Measurements from ENCODE around the gene CDH20.

The CDH20 gene

DNA sequence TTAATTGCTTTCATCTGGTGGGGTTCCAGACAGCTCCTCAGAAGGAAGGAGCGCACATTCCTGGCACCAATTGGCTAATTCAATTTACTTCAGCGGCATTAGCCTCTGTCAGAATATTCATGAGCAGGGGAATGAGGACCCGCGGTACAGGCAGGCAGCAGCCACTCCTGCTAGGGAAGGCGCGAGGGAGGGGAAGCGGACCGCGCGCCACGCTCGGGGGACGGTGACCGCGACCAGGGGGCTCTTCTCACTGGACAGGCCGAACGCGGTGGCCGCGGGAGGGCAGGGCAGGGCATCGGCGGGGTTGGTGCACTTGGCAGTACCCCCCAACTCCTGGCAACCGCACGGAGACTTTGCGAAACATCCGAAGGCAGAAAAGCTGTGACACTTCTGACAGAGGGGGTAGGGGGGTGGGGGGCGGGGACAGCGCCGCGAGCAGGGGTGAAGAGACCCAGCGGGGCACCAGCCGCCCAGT lies at the start of gene CDH20:
CDH20 (plus strand) TSS at position 160 of the 475 bp plus-strand sequence.
- DNase-seq: no peak

DNA sequence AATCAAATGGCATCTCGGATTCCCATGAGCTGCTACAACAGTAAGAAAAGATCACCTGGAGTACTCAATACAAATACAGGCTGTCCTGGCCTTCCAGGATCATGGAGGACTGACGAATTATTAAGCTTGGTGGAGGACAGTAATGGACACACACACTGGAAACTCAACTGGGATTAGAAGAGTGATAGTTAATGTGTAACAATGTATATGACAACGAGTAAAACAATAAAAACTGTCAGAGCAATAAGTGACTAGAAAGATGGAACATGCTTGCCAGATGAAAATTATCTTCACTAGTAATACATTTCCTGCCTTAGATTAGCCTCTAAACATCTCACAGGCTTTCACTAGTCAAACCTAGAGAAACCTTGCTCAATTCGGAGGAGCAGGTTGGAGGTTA lies 49.2 kb upstream of the CDH20 start:
- DNase-seq: no peak

DNA sequence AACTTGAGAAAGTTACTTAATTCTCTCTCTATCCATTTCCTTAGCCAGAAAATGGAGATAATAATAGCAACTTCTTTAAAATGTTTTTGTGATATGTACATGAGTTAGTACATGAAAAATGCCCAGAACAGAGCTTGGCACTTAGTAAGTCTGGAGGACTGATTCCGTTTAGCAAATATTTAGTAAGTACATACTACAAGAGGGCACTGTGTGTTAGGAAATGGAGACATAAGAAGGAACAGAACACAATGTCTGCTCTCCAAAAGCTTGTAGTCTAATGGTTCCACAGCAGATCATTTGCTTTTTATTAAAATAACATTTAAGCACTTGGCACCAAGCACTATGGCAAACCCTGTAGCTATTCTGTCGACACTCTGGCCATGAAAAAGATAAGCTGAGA lies 47.5 kb upstream of the CDH20 start:
- DNase-seq: no peak

DNA sequence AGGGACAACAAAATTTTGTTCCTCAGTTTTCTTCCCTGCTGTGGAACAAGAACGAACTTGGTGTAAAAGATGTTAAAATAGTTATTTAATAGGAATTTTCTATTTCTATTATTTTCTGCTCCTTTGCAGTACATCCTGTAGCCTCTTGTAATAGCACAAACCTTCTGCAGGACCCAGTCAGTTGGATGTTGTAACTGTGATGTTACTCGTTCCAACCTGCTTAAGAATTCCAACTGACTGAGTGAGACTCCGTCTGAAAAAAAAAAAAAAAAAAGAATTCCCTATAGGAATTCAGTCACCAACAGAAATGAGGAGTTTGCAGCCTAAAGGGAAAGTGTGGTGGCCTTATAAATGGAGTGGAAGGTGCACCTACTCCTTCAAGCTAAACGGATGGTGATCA lies 46.4 kb upstream of the CDH20 start:
- DNase-seq: no peak

DNA sequence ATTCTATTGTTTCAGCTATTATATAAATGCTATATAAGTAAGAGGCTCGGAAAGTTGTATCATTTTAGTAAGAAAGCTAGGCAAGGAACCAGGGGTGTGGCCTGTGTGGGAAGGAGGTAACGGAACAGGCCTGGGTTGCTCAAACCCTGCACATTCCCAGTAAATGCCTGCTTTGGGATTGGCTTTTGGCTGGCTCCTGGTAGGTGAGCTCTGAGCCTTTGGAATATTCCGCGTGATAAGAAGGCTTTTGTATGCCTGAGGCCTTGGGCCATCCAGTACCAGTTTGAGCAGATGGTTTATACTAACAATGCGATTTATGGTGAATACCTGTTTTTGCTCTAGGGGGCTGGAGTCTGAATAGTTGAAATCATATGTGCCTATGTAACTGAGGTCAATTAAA lies 42.6 kb upstream of the CDH20 start:
- no peak for DNase-seq

DNA sequence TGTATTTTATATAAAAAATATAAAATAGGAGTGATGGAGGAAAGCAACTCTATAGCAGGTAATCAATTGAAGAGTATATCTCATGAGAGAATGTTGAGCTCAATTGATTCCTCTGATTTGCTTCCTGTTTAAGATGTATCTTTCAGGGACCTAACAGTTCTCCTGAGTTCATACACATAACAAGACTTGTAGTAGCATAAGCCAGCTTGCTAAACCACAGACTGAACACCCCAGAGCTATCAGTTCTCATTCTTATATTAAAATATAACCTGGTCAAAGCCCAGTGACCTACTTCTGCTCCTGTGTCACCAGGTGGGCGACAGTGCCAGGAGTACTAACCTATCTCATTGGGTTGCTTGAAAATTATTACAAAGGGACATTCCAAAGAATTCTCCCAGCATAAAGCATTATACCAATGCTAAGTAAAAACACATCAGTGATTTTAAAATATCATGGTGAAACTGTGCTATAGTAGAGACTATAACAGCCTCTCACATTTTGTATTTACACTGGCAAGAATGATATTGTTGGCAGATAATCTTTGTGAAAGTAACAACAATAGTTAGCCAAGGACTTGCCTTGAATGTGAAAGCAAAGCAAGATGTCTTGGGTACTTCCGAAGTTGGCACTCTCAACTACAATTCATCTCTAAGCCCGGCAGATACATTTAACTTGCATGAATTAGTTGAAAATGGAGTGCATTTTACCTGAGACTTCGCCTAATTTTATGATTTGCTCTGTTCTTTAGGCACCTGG lies 40.8 kb upstream of the CDH20 start:
- DNase-seq: no peak

DNA sequence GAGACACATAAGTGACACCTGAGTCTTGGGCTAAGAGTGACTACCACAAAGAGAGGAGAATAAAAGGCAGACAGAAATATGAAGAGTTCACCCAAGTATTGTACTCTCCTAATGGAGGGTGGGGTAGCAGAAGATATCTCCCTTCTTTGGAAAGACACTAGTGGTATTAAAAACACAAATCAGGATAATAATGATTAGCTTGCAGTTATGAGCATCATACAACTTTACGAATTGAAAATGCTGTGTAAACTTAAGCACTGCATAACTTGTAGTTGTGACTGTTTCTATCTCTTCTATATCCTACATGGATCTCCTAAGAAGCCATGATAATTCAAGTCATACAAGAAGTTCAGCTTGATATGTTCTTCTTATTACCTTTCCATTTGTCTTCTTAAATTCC lies 38.1 kb upstream of the CDH20 start:
- DNase-seq: no peak

DNA sequence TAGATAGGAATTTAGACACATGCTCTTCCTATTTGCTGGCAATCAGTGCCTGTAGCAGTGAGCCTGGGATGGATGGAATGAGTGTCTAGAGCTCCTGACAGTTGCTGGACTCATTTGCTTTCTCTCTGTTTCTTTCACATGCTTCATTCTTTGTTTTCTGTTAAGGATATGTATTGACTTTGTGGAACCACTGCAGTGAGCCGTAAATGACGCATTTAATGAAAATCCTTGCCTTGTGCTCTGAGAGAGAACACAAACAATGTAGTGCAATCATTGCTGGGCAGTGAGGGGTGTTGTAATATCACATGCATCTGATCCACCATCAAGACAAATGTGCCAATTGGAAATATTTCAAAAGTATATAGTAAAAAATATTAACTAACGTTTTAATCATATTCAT lies 25.2 kb upstream of the CDH20 start:
- no peak for DNase-seq

DNA sequence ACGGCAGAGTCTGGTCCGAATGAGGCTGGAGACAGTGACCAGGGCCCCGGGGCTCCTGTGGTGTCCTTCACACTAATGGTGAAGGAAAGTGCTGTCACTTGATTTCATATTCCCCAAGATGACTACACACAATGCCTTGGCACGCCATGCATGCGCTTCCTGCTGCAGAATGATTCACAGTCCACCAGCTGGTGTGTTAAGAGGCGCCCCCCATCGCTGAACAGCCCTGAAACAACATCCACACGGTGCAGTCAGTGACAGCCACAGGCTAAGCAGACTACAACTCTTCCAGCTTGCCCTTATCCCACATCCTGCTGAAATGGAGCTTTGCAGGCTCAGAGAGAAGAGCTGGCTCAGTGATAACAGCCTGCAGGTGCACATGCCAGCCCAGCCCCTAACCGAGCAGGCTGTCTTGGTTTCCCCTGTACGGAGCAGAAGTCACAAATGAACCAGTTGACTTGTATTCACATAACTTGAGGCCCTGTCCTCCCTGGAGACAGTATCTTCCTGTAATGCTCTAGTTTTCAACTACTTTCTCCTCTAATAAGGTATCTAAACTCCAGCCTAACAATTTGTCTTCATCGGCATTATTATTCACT lies 24.3 kb upstream of the CDH20 start:
- no peak for DNase-seq

DNA sequence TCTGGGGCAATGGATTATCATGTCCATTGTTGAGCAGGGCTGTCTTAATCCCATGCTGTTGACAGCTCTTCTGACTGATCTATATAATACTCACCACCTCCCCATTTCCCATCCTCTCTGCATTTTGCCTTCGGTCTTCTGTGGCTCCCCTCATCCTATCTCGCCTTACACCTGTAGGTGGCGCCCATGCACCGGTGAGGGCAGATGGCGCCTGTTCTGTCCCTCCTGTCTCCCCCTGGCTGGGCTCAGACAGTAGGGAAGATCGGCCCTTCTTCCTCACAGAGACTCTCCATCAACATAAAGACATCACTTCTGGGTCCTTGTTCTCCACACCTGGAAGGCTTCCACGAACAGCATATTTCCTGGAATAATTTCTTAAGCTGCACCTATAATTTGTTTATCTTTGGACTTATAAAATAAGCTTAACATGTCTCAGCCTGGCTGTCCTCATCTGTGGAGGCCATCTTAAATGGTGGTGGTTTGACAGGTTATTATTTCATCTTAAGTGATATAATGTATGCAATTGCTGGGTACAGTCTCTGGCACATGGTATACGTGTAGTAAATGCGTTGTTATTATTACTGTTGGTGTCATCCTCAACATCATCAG lies 10.9 kb upstream of the CDH20 start:
- no peak for DNase-seq

DNA sequence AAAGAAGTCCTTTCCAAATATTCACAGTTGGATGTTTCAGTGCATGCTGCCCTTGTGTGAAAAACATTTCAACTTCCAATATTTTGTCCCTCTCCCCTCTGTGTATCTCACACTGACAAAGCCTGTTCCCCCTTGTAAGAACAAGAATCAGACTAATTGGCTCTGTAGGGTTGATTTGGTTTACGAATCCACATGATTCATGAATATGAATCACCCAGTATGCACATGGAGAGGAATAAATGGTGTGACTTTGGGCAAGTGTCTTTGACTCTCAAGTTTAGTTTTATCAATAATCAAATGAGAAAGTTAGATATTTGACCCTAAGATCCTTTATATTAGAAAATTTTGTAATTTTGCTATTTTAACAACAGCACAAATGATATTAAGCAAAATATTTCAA lies 9.3 kb upstream of the CDH20 start:
- DNase-seq: no peak

DNA sequence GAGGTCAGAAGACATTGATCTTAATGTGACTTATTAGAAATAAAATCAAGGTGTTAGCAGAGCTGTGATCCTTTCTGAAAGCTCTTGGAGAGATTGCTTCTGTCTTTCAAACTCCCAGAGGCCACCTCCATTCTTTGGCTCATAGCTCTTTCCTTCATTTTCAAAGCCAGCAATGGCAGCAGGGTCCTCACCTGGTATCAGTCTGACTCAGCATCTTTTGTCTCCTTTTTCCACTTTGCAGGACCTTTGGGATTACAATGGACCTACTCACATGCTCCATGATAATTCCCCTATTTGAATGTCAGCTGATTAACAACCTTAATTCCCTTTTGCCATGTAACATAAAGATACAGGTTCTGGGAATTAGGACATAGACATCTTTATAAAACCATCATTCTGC lies 6.8 kb upstream of the CDH20 start:
- no peak for DNase-seq

DNA sequence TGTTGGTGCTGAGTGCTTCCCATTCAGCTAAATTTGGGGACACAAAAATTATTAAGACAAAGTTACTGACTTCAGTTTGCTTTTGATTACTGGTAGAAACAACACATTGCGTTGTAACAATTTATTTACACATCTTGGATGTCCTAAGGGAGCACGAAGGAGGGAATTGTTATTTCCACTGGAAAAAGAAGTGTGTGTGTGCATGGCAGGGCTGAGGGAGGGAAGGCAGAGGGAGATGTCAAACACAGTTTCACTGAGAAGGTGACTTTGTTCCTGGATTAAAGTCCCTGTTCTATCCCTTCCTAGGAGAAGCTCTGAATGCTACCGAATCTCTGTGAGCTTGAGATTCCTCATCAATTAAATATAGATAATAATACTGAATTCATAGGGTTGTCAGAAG lies 3.8 kb upstream of the CDH20 start:
- no peak for DNase-seq

DNA sequence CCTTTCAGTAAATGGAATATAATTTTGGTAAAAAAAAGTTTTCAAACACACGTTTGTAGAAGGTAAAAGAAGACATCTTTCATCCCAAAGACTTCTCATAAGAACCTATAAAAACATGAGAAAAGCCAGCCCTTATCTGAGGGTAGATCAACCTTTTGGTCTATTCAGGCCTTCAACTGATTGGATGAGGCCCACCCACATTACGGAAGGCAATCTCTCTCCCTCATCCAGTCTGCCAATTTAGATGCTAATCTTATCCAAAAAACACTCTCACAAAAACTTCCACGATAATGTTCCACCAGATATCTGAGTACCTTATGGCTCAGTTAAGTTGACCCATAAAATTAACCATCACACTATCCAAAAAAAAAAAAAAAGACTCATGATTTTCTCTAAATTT lies 2.2 kb upstream of the CDH20 start:
- DNase-seq: no peak

DNA sequence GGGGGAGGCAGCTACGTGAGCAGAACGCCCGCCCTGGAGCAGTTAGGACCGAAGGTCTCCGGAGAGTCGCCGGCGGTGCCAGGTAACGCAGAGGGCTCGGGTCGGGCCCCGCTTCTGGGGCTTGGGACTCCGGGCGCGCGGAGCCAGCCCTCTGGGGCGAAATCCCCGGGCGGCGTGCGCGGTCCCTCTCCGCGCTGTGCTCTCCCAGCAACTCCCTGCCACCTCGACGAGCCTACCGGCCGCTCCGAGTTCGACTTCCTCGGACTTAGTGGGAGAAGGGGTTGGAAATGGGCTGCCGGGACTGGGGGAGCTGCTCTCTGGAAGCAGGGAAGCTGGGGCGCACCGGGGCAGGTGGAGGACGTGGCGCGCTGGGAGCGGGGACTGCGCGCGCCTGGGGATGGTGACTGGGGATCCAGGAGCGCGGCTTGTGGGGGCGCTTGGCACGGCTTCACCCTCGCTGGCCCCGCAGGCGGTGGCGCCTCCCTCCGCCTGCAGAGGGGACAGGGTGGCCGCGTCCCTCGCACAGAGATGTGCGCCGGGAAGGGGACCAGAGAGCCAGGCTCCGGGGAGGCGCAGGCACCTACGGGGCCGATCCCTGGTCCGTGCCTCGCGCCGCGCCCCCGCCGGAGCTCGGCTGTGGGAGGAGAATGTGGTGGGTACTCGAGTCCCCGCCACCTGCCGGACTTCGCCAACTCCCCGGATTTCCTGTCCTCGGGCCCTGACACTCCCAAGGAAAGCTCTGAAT lies 688 bp downstream of the CDH20 start:
- DNase-seq: no peak

DNA sequence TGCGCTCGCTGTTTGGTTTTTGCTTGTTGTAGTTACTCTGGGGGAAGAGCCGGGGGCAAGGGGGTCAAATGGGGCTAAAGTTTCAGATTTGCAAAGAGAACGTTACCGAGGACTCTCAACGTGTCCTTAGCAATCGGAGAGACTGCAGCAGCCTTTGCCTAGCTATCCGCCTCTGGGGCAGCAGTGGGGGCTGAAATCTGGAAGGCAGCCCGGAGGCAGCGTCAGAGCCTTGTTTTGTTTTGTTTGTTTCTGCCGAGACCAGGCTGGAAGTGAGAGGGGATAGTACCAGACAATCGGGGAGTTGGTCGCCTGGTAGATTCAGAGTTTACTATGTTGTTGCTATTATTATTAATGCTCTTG lies 1.2 kb downstream of the CDH20 start:
- DNase-seq: no peak

DNA sequence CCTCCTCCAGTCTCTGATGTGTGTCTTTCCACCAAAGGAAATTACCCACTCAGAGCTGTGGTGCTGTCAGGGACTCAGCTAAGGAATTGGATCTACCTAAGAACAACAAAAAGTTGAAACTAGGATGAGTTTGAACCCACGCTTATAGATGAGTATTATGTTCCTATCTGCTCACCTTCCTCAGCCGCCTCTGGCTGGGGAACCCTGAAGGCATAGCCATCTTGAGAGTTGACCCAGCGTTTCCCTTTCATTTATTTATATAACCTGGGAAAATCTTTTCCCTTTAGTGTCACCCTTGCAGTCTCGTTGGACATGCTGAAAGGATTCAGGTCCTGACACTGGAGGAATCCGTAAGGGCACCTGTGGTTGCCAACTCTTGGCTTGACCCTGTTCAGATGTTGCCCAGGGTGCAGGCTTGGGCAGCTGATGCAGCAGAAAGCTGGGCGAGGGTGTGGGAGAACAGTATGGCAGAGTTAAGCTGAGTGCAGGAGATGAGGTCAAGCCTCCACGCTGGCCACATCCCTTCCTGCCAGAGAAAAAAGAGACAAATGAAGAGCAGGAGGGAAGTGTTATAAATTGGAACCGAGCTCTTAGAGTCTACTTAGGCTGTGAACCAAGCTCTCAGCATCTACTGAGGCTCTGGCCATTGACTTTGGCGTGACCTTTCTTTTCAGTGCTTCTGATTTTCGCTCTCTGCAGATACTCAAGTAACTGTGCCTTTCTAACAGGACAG lies 1.9 kb downstream of the CDH20 start:
- no peak for DNase-seq

DNA sequence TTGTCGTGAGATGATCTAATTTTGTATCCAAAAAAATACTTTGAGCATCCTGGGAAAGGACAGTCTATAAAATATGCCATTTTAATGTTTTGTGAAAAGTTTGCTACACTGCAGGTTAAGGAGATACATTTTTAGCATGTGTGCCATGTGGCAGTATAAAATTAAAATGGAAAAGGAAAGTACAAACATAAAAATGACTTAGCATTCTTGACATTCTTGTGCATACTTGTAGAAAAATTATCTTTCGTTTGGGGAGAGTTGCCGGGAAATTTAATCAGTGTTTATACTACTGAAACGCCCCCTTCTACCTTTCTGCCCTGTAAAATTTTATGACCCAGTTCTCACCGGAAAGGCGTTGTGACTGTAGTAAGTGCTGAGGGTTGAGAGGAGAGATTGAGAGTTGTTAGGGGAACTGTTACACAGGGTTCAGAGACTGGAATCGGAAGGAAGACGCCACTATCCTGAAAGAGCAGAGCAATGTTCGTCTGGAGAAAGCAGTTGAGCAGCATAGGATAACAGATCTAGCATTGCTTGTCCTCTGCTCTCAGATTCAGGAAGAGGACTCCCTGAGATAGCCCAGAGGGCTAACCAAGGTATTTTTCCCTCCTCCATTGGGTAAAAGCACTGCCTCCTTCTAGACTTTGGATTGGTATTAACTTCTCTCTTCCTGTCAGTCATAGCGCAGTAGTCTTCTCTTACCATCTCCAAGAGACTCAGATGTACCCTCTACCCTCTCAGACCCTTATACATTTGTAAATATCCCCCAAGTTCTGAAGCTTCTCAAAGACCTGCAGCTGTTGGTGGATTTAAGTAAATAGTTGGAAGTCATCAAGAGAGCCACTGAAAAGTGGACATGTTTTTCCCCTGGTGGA lies 2.7 kb downstream of the CDH20 start:
- no peak for DNase-seq

DNA sequence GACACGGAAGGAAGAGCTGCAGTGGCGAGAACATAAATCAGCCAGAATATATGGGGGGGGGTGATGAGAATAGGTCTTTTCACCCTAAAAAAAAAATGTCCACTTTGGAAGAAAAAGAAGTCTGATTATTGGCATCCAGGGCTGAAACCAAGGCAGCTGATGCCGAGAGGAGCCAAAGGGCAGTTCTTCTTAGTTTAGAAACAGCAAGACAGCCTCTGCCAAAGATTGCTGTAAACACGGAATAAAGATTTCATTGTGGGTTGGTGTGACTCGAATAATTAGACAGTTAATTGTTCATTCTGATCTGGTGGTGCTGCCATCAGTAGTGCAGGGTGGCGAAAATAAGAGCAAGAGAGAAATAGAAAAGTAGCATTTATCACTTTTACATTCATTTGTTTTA lies 3.5 kb downstream of the CDH20 start:
- no peak for DNase-seq

DNA sequence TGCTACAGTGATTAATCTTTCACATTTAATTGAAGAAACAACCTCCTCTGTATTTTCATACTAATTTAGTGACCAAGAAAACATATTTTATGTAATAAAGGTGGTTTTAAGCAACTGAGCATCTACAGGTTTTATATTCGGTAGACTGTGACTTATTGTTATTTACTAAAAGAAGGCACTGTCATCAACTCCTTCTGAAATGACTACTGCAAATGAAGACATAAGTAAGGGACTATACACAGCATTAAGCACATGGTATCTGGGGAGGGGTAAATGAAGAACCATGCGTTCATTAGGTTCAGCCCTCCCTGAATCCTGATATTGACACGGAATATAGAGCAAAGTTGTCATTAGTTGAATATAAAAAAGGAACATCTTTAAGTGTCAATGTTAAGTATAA lies 4.3 kb downstream of the CDH20 start:
- DNase-seq: no peak

DNA sequence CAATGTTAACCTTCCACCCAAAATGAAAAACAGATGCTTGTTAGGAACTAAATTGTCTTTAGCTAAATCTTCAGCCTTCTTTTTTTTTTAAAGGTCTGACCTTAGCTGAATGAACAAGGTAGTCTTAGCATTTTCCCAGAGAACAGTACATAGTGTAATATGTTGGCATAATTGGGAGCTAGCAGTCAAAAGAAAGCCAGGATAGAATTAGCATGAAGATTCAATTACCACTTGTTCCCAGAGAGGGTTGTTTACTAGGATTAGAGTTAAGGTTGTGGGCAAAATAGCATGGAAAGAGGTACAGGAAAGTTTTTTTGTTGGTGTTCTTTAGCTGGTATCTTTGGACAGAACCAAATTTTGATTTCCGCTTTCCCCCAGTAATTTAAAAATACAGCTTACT lies 6.9 kb downstream of the CDH20 start:
- no peak for DNase-seq

DNA sequence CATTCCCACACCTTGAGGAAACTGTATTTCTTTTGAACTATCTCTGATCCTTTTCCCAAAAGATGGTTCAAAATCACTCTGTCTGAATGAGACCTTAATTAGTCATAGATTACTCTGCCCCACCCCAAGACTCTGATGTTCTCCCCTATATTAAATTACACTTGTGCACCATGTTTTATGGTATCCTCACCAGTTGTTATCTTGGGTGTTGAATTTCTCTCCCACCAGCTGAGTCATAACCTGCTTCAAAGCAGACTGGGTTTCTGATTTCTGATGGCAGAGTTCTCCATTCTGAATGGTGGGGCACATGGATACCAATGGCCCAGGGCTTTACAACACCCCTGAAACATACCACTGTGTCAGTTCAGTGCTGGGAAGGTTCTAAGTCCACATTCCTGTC lies 15.0 kb downstream of the CDH20 start:
- DNase-seq: no peak

Data from CD4-positive, alpha-beta T cell treated with Interleukin-6 for 4 hours (primary cell).